Motor neuron (in vitro differentiated cells): ENCODE results near the gene PTCHD1. TPM values are rescaled to one million over a fixed set of nuclear protein-coding genes. Genes with fewer than 3 reads are reported as not detected.
A peak's percentile ranks its signal among the peaks of the same experiment; 100 is the strongest.

Source experiments
- ATAC-seq, 8 experiments: fragments of 200-7000 bp; cut with Tn5 transposase; replicated peaks in 6 of 8; 2 replicates each; pipeline ENCODE4 v1.8.0; 2021; ENCODE audit warnings: mild to moderate bottlenecking in 8 of 8, moderate library complexity in 8 of 8
- H3K27ac ChIP-seq, 2 donors: fragments of 250-450 bp; sonication (Bioruptor Pico); 2 replicates each; pipeline ENCODE4 v1.9.0; 2021; ENCODE audit warnings: antibody characterized with exemption in 2 of 2, mild to moderate bottlenecking in 2 of 2, moderate library complexity in 1 of 2
- H3K4me1 ChIP-seq, 2 donors: fragments of 250-450 bp; sonication (Bioruptor Pico); replicated peaks in 1 of 2; 2 replicates each; pipeline ENCODE4 v1.6.1; 2021; ENCODE audit warnings: antibody characterized with exemption in 2 of 2, mild to moderate bottlenecking in 2 of 2, moderate library complexity in 1 of 2
- H3K4me3 ChIP-seq, 5 donors: fragments of 250-450 bp; sonication (Bioruptor Pico); 2 replicates each; pipeline ENCODE4 v1.9.0; 2021; ENCODE audit warnings: antibody characterized with exemption in 5 of 5, mild to moderate bottlenecking in 5 of 5, moderate library complexity in 4 of 5
- WGBS, 10 experiments: fragments of 450-650 bp; shearing (Covaris generic); methylation state at CpG; one replicate each; pipeline ENCODE4 v1.0.0; 2022; 5-methylcytosine and 5-hydroxymethylcytosine counted together
- in situ Hi-C, 9 experiments: fragments of 400-800 bp; cut with MboI; loops; one replicate each; pipeline ENCODE4 v1.15.0; 2021; ENCODE audit warnings: low sequenced_read_pairs in 9 of 9, low pct_unique_long_range_greater_than_20kb in 2 of 9; ENCODE audit not compliant: unreplicated experiment in 9 of 9
- total RNA-seq, 8 experiments: library from RNA; unstranded; fragments of 300-600 nt; gene quantifications; 2 replicates each; pipeline versions ENCODE4 v1.2.3 to v1.2.4, GENCODE V29; 2022

PTCHD1 gene
- total RNA-seq, 8 experiments from 2014 or later, result 0.04 to 6.5 (median 0.66) TPM

- Histone ChIP-seq H3K4me1 (no peaks in the 10 kb centered on the region), H3K27ac (no peak overlapping the region), H3K4me3 (no peak overlapping the region)
- ATAC-seq, result no peak
- in situ Hi-C loops, result no loop called here
- WGBS, 10 experiments, result 8 to 70% methylated on average over 2 to 6 of the region's 6 CpGs; no CpG with 5 or more reads in 8 of the 10 experiments
These were observed 34.4 kb downstream of the PTCHD1 start for GRCh38 chrX:23369027-23369426.

GRCh38 chrX:23372220-23372902 is 37.7 kb downstream of the PTCHD1 start:
- Histone ChIP-seq H3K4me3 (no peak overlapping the region), H3K27ac (no peak overlapping the region), H3K4me1 (no peaks in the 10 kb centered on the region)
- 0 to 71% (median 35%) methylated on average over 1 to 5 of the region's 5 CpGs; no CpG with 5 or more reads in 4 of the 10 experiments for WGBS, 10 experiments
- in situ Hi-C loops, result no loop called here
- ATAC-seq, result no peak

DNA sequence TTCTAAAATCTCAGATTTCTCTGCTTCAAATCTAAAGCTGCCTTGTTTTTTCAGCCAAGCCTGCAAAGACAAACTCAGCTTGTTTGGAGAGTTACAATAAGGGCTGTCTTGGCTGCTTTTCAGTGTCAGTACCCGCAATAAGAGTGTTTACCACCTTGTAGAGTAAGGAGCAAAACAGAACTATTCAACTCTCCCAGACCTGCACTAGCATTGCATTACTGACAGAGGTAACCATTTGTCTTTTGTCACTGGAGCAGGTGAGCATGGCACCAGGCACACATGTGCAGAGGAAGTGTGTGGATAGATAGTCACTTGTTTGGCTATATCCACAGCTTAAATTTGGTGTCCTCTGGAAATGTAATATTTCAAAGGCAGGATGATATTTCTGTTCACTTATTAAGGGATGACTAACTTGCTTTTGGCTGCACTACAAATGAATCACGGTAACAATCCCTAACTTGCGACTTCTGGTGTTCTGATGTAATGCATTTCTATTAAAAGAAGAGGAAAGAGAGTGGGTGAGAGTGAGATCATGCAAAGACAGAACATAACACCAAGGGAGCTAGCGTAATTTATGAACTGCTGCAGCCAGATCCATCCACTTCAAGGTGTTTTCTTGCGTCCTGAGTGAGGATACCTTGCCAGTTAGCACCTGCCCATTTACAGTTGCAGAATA is 38.6 kb downstream of the PTCHD1 start:
- H3K4me1 ChIP-seq, result no peaks in the 10 kb centered on the region
- H3K27ac ChIP-seq, result no peak overlapping the region
- H3K4me3 ChIP-seq, result no peak overlapping the region
- ATAC-seq, result peak in 6 of 8 experiments; percentile 54 to 84 (median 72)
- in situ Hi-C loops, result no loop called here
- WGBS, 10 experiments, result 0 to 100% (median 63%) methylated on average over 1 to 4 of the region's 5 CpGs; no CpG with 5 or more reads in 5 of the 10 experiments

- no peak overlapping the region for H3K4me3 ChIP-seq
- 0 to 80% (median 41%) methylated on average over 1 to 4 of the region's 4 CpGs; no CpG with 5 or more reads in 5 of the 10 experiments for WGBS, 10 experiments
- no peaks in the 10 kb centered on the region for H3K4me1 ChIP-seq
- no peak overlapping the region for H3K27ac ChIP-seq
- no peak for ATAC-seq
- in situ Hi-C loops, result no loop called here
These were observed 39.6 kb downstream of the PTCHD1 start for GRCh38 chrX:23374291-23374690.

DNA sequence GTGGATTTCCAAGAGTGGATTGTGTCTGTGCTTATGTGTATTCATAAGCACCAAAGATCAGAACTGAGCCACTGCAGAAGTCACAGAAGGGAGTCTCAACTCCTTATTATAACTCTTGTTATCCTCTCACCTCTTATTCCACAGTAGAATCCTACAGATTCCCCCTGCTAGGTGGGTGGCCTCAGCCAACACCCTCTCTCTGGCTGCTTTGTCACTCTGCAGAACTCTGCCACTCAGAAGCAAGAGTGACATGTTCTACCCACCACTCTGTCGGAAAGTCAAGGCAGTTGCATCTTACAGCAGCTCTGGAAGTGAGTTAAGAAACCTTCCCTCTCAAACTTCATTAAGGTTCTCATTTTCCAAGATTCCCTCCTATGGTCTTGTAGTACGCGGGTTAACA is 41.9 kb downstream of the PTCHD1 start:
- in situ Hi-C loops, result no loop called here
- WGBS, 10 experiments, result 50 to 100% (median 84%) methylated on average over 2 to 3 of the region's 3 CpGs; no CpG with 5 or more reads in 7 of the 10 experiments
- Histone ChIP-seq H3K27ac (no peak overlapping the region), H3K4me3 (no peak overlapping the region), H3K4me1 (no peaks in the 10 kb centered on the region)
- no peak for ATAC-seq

- no peak overlapping the region for H3K27ac ChIP-seq
- in situ Hi-C loops, result no loop called here
- no peaks in the 10 kb centered on the region for H3K4me1 ChIP-seq
- no peak for ATAC-seq
- no CpG with 5 or more reads among the region's 2 CpGs for WGBS, 10 experiments
- no peak overlapping the region for H3K4me3 ChIP-seq
These were observed 45.9 kb downstream of the PTCHD1 start for GRCh38 chrX:23380581-23380980.

DNA sequence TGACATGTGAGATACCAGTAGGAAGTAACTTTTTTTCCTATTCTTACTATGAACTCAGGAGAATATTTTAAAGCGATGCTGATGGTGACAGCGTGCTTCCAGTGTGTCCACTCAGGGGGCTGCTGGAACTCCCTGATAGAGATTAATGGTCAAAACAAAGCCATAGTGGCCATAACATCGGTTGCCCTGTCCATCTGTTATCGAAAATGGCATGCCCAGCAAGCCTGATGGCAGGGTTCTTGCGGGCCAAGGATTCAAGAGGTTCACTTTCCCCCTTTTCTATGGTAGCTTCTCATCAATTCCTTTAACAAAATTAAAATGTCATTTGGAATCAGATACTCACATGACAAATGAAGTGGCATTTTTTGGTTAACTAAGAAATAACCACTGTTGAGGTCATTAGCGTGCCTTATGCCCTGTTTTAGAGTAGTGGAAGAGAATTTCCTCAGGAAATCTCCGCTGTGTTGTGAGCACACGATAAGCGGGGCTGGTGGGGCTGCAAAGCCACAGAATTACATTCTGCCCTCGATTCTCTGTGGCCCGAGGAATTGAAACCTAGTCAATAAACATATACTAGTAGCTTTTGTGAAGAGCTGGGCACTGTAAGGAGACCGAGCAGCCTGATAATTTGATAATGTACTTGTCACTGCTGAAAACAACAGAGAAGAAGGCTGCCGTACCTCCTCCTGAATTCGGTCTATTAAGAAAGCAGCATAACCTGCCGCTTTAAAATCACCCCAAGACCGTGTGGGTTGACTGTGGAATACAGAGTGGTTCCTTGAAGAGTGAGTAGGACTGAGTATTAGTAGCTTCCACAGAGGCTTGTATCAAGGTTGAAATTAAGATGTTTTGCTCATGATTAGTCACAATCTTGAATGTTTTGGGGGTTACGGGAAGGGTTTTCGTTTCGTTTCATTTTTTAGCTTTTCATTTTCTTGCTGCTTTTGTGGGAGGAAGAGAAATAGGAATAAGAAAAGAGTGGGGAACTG is 46.7 kb downstream of the PTCHD1 start:
- in situ Hi-C loops, result no loop called here
- ATAC-seq, result no peak
- Histone ChIP-seq H3K27ac (no peak overlapping the region), H3K4me1 (no peaks in the 10 kb centered on the region), H3K4me3 (no peak overlapping the region)
- WGBS, 10 experiments, result 29 to 96% (median 86%) methylated on average over 2 to 12 of the region's 19 CpGs; no CpG with 5 or more reads in 5 of the 10 experiments

GRCh38 chrX:23382572-23382971 is 47.9 kb downstream of the PTCHD1 start:
- ATAC-seq, result no peak
- in situ Hi-C loops, result no loop called here
- Histone ChIP-seq H3K27ac (no peak overlapping the region), H3K4me3 (no peak overlapping the region), H3K4me1 (no peaks in the 10 kb centered on the region)
- WGBS, 10 experiments, result 43 to 100% (median 84%) methylated on average over 1 to 5 of the region's 5 CpGs; no CpG with 5 or more reads in 4 of the 10 experiments

GRCh38 chrX:23383411-23383810 is 48.8 kb downstream of the PTCHD1 start:
- ATAC-seq, result peak in 4 of 8 experiments; percentile 28 to 68 (median 33)
- H3K4me1 ChIP-seq, result no peaks in the 10 kb centered on the region
- 0 to 94% (median 74%) methylated on average over 1 to 2 of the region's 2 CpGs; no CpG with 5 or more reads in 6 of the 10 experiments for WGBS, 10 experiments
- in situ Hi-C loops, result no loop called here
- no peak overlapping the region for H3K4me3 ChIP-seq
- no peak overlapping the region for H3K27ac ChIP-seq

- no peaks in the 10 kb centered on the region for H3K4me1 ChIP-seq
- 0 to 100% (median 70%) methylated on average over 1 to 2 of the region's 3 CpGs; no CpG with 5 or more reads in 5 of the 10 experiments for WGBS, 10 experiments
- no peak for ATAC-seq
- in situ Hi-C loops, result no loop called here
- no peak overlapping the region for H3K27ac ChIP-seq
- no peak overlapping the region for H3K4me3 ChIP-seq
These were observed 50.6 kb downstream of the PTCHD1 start for GRCh38 chrX:23385242-23385641.

DNA sequence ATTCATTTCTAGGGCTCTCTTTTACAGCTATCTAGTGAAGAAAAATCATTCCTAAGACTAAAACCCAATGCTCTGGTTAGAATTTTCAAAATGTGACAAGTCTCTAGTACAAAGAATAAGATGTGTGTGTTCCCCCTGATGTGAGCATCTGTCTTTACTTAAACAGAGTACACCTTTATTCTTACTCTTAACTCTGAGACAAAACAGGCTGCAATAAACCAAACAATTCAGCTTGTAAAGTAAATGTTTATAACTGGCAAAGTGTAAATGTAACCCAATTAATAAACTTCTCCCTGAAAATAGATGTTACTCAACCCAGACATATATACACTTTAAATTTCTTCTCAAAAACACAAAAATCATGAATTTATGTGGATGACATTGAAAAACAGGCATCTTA is 51.6 kb downstream of the PTCHD1 start:
- in situ Hi-C loops, result no loop called here
- H3K4me1 ChIP-seq, result no peaks in the 10 kb centered on the region
- no peak for ATAC-seq
- H3K27ac ChIP-seq, result no peak overlapping the region
- no peak overlapping the region for H3K4me3 ChIP-seq

DNA sequence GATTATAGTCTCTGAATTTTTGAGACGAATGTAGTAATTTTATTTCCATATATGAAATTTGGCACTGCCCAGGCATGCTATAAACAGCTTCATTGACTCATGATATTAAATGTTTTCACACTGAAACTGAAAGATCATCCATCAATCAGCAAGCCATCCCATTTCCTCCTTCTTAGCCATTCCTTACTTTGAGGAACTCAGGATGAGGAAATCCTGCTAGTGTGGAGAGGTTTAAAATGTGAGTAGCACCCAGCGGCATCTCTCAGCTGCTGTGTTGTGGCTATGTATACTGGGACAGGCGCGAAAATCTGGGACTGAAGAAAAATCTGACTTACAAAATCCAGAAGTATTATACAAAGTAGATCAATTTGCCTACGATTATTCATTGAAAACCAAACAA is 52.1 kb downstream of the PTCHD1 start:
- 0 to 100% (median 45%) methylated on average over 1 to 5 of the region's 5 CpGs; no CpG with 5 or more reads in 4 of the 10 experiments for WGBS, 10 experiments
- ATAC-seq, result no peak
- Histone ChIP-seq H3K4me1 (no peaks in the 10 kb centered on the region), H3K27ac (no peak overlapping the region), H3K4me3 (no peak overlapping the region)
- in situ Hi-C loops, result no loop called here
